ENCODE results near the gene ARHGAP24. TPM values are rescaled to one million over a fixed set of nuclear protein-coding genes. Genes with fewer than 3 reads are reported as not detected.

The ARHGAP24 gene
- total and polyA plus RNA-seq, 9 donors: 6.6 to 16.7 (median 10.0) TPM

GRCh38 chr4:85805891-85806290 lies 330.9 kb downstream of the ARHGAP24 start:
- Histone ChIP-seq H3K9me3 (no peaks in the 10 kb centered on the region), H3K4me1 (ENCODE audit: insufficient read depth) (peaks cover 4% of the 10 kb centered on the region), H3K27ac (no peak overlapping the region), H3K36me3 (no peaks in the 10 kb centered on the region), H3K4me3 (no peak overlapping the region), H3K27me3 (no peaks in the 10 kb centered on the region)
- TF ChIP-seq POLR2A (IDR thresholded peaks at IDR 0.05) (no peak), EP300 (IDR thresholded peaks at IDR 0.05) (no peak)
- TF ChIP-seq, protein P1, sequence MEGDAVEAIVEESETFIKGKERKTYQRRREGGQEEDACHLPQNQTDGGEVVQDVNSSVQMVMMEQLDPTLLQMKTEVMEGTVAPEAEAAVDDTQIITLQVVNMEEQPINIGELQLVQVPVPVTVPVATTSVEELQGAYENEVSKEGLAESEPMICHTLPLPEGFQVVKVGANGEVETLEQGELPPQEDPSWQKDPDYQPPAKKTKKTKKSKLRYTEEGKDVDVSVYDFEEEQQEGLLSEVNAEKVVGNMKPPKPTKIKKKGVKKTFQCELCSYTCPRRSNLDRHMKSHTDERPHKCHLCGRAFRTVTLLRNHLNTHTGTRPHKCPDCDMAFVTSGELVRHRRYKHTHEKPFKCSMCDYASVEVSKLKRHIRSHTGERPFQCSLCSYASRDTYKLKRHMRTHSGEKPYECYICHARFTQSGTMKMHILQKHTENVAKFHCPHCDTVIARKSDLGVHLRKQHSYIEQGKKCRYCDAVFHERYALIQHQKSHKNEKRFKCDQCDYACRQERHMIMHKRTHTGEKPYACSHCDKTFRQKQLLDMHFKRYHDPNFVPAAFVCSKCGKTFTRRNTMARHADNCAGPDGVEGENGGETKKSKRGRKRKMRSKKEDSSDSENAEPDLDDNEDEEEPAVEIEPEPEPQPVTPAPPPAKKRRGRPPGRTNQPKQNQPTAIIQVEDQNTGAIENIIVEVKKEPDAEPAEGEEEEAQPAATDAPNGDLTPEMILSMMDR (IDR thresholded peaks at IDR 0.05): no peak
- 9 to 13% (median 11%) methylated on average over 1 of the region's 1 CpG for WGBS, 3 donors
- intact Hi-C loops (cut with DNase I): no loop called here
- DNase-seq: no peak

DNA sequence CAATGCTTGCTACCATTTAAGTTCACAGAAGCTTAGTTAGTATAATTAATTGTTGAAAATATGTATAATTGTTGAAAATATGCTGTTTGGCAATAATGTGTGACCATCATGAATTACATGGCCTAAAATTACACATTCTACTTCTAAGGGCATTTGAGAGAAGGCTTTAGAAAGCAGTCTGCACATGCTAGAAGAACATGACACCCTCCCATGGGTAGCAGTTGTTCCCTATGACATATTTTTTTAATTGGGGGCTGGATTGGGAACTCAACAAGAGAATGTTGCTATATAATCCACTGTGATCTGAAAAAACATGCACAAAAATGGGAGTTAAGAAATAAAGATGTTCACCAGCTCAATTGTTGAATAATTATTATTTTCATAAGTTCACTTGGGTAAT lies 331.4 kb downstream of the ARHGAP24 start:
- no peak overlapping the region for H3K27ac ChIP-seq
- no peak overlapping the region for H3K4me3 ChIP-seq
- intact Hi-C loops (cut with DNase I): no loop called here
- no peaks in the 10 kb centered on the region for H3K27me3 ChIP-seq
- H3K4me1 ChIP-seq (ENCODE audit: insufficient read depth): peaks cover 4% of the 10 kb centered on the region
- no peaks in the 10 kb centered on the region for H3K36me3 ChIP-seq
- H3K9me3 ChIP-seq: no peaks in the 10 kb centered on the region
- no peak for DNase-seq
- no peak for TF ChIP-seq EP300 (IDR thresholded peaks at IDR 0.05)
- TF ChIP-seq POLR2A (IDR thresholded peaks at IDR 0.05): no peak
- TF ChIP-seq, protein P1 (IDR thresholded peaks at IDR 0.05): no peak

- WGBS, 3 donors: 48 to 57% (median 55%) methylated on average over 3 of the region's 3 CpGs
- Histone ChIP-seq H3K4me1 (ENCODE audit: insufficient read depth) (peaks cover 4% of the 10 kb centered on the region), H3K27me3 (no peaks in the 10 kb centered on the region), H3K36me3 (no peaks in the 10 kb centered on the region), H3K4me3 (no peak overlapping the region), H3K9me3 (no peaks in the 10 kb centered on the region), H3K27ac (no peak overlapping the region)
- no peak for DNase-seq
- intact Hi-C loops (cut with DNase I): no loop called here
- TF ChIP-seq, protein P1 (IDR thresholded peaks at IDR 0.05): no peak
- TF ChIP-seq POLR2A (IDR thresholded peaks at IDR 0.05) (no peak), EP300 (IDR thresholded peaks at IDR 0.05) (no peak)
Observed at GRCh38 chr4:85807247-85807950, 332.4 kb downstream of the ARHGAP24 start.

- Histone ChIP-seq H3K36me3 (no peaks in the 10 kb centered on the region), H3K4me1 (ENCODE audit: insufficient read depth) (peaks cover 4% of the 10 kb centered on the region), H3K27ac (no peak overlapping the region), H3K9me3 (no peaks in the 10 kb centered on the region), H3K4me3 (no peak overlapping the region), H3K27me3 (no peaks in the 10 kb centered on the region)
- TF ChIP-seq EP300 (IDR thresholded peaks at IDR 0.05) (no peak), POLR2A (IDR thresholded peaks at IDR 0.05) (no peak)
- TF ChIP-seq, protein P1 (IDR thresholded peaks at IDR 0.05): no peak
- WGBS, 3 donors: 9 to 14% (median 12%) methylated on average over 2 of the region's 2 CpGs
- intact Hi-C loops (cut with DNase I): no loop called here
- no peak for DNase-seq
Observed at GRCh38 chr4:85808104-85808503, 333.2 kb downstream of the ARHGAP24 start.

Data from ovary (tissue), 9 donors.